Psoas muscle (tissue), 8 donors: Measurements from ENCODE around the gene GRIN1. TPM values are rescaled to one million over a fixed set of nuclear protein-coding genes. Genes with fewer than 3 reads are reported as not detected.

ENCODE experiments used
- ATAC-seq, 4 donors: fragments of 200-7000 bp; cut with Tn5 transposase; one replicate each; pipeline ENCODE4 v1.9.1; 2020; ENCODE audit warnings: moderate library complexity in 3 of 4, mild to moderate bottlenecking in 2 of 4
- DNase-seq, 2 donors: peaks; one replicate each; pipeline ENCODE4 v3.0.0-alpha.2; 2020
- H3K27ac ChIP-seq: fragments of 200-600 bp; one replicate; pipeline ENCODE4 v1.8.0; 2022
- H3K27me3 ChIP-seq, 3 donors: fragments of 200-600 bp in 1 of 3; one replicate each; pipeline versions ENCODE4 v1.6.1 to v1.8.0; 2013 to 2022; ENCODE audit warnings: low read length in 2 of 3, mild to moderate bottlenecking in 2 of 3, moderate library complexity in 1 of 3; ENCODE audit not compliant: insufficient read depth in 3 of 3
- H3K36me3 ChIP-seq, 2 donors: fragments of 200-600 bp in 1 of 2; one replicate each; pipeline versions ENCODE4 v1.6.1 to v1.8.0; 2013 to 2022; ENCODE audit warnings: low read depth in 1 of 2, mild to moderate bottlenecking in 1 of 2, moderate library complexity in 1 of 2; ENCODE audit not compliant: insufficient read depth in 1 of 2
- H3K4me1 ChIP-seq: fragments of 200-600 bp; one replicate; pipeline ENCODE4 v1.8.0; 2022
- H3K4me3 ChIP-seq: fragments of 200-600 bp; one replicate; pipeline ENCODE4 v1.8.0; 2022; ENCODE audit warnings: mild to moderate bottlenecking
- H3K9me3 ChIP-seq: fragments of 200-600 bp; one replicate; pipeline ENCODE4 v1.8.0; 2022
- CTCF ChIP-seq: fragments of 200-600 bp; IDR thresholded peaks from one replicate; pipeline ENCODE4 v1.8.0; 2022; ENCODE audit warnings: antibody characterized with exemption
- WGBS, 3 donors: extraction: QIAGEN DNeasy Blood & Tissue Kit; methylation state at CpG; one replicate each; pipeline versions ENCODE4 v1.1.6 to v1.1.7; 2013; 5-methylcytosine and 5-hydroxymethylcytosine counted together
- intact Hi-C, 2 donors: fragments of 100-400 bp; cut with DNase I; formaldehyde crosslinking; loops; one replicate each; pipeline versions ENCODE4 v1.11.0 to v1.14.2; 2022
- polyA plus RNA-seq, 3 donors: library from polyadenylated mRNA; stranded (reverse); fragments of 200-250 nt; gene quantifications; one replicate each; pipeline ENCODE4 v1.2.3, GENCODE V29; 2013
- total RNA-seq, 4 donors: library from RNA; stranded (reverse); fragmentation: NEBNext Ultra II Directional in 2 of 4; extraction: Animal tissue kit (Norgen Biotek cat#: 25700) in 2 of 4; gene quantifications; one replicate each; pipeline versions ENCODE4 v1.2.1 to v1.2.4, GENCODE V29; 2021 to 2023
- donor health status: healthy with polysubstance abuse.
- donor health status: DM: no; HTN: no; CAD: no; lungs with moderate emphysema.
- donor health status: Bipolar disorder and iron deficiency.
- donor health status: healthy.
- donor health status: DM: yes; HTN: yes; CAD: no.
- donor health status: DM: no; HTN: no; CAD: no.
- donor health status: DM: no; HTN: no; CAD: no.
- donor health status: DM: yes; HTN: yes; CAD: no.

GRIN1 gene
- total and polyA plus RNA-seq, 7 donors = 0.06 TPM; not detected in 6

DNA sequence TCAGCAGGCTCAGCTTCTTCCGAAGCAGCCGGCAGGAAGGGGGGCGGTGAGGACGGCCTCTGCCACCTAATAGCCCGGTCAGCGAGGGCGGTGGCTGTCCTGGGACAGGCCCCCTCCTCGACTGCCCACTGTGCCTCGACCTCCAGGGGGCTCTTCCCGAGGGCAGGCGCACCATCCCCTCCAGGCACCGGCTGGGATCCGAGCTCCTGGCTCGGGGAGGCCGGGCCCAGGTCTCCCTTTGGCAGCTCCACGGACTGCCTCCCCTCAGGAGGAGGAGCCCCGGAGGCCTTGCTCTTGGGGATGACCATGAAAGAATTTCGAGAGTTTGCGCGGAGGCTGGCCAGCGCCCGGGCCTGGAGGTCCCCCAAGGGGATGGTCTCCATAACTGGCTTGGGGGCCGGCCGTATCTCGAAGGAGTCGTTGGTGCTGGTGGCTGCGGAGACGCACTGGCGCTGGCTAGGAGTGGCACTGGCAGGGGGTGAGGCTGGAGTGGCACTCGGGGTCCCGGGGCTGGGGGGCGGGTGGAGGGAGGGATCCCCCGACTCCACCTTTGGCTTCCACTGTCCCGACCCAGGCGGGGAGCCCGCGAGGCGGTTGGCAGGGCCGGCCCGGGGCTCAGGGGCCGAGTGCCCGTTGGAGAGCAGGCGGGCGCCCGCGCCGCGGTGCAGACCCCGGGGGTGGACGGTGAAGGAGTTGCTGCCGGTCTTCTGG is 60.6 kb downstream of the GRIN1 start:
- Histone ChIP-seq H3K27me3 (no peaks in the 10 kb centered on the region), H3K27ac (peak overlapping the region; percentile 23), H3K36me3 (no peaks in the 10 kb centered on the region), H3K4me3 (peak overlapping the region; percentile 90), H3K9me3 (no peaks in the 10 kb centered on the region), H3K4me1 (peaks cover 62% of the 10 kb centered on the region)
- WGBS, 3 donors = 13 to 19% (median 13%) methylated on average over 37 to 51 of the region's 51 CpGs
- intact Hi-C loops = no loop called here
- ATAC-seq (no peak), DNase-seq (no peak)
- no peak for TF ChIP-seq CTCF

DNA sequence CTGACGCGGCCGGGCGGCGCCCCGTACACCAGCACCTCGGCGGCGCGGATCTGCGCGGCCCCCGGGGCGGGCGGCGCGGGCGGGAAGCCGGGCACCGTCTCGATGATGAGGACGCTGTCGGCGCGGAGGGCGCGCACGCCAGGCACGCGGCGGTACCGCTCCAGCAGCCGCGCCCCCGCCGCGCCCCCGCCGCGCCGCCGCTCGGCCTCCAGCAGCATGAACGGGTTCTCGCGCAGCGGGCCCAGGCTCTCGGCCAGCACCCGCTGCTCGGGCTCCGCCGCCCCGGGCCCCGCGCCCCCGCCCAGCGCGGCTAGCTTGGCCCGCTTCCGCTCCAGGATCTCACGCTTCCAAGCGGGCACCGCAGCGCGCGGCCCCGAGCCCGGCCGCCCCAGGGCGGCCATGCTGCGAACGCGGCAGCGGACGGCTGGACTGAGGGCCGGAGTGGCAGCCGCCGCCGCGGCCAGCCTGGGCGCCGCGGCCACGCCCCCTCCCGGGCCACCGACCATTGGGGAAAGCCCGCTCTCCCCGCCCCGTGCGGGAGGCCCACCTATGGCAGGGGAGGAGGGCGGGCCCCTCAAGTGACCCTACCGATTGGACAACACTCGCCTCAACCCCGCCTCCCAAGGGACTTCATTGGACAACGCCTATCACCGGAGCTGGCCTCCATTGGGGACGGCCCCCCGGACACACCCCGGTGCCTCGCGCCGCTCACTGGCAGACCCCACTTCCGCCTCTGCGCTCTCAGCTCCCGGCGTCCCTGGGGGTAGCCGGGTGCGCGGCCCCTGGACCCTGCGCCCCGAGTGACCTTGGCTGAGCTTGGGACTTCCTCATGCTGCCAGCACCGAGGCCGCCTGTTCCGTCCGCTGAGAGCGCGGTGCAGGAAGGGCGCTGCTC is 61.6 kb downstream of the GRIN1 start, which contains the start of gene TPRN:
Gene TPRN (minus strand): TSS at position 431 of the 894 bp plus-strand sequence. CDS start 30 bp downstream, at position 401.
- H3K27me3 ChIP-seq = no peaks in the 10 kb centered on the region
- H3K4me3 ChIP-seq = peak within 1 kb of the TSS; percentile 90
- H3K36me3 ChIP-seq = no peaks in the 10 kb centered on the region
- peak within 1 kb of the TSS; percentile 86 for H3K27ac ChIP-seq
- peaks cover 62% of the 10 kb centered on the region for H3K4me1 ChIP-seq
- DNase-seq = peak; percentile 100
- intact Hi-C loops = no loop called here
- 0 to 1% (median 0%) methylated on average over 38 to 117 of the region's 118 CpGs for WGBS, 3 donors
- no peak for TF ChIP-seq CTCF
- ATAC-seq = peak; percentile 97 to 99 (median 98)
- no peaks in the 10 kb centered on the region for H3K9me3 ChIP-seq

GRCh38 chr9:137201205-137201868 is 62.4 kb downstream of the GRIN1 start:
- no peaks in the 10 kb centered on the region for H3K9me3 ChIP-seq
- no peaks in the 10 kb centered on the region for H3K36me3 ChIP-seq
- peaks cover 66% of the 10 kb centered on the region for H3K4me1 ChIP-seq
- 15 to 16% (median 16%) methylated on average over 23 of the region's 23 CpGs for WGBS, 3 donors
- intact Hi-C loops = no loop called here
- DNase-seq (no peak), ATAC-seq (no peak)
- peak overlapping the region; percentile 90 for H3K4me3 ChIP-seq
- H3K27me3 ChIP-seq = no peaks in the 10 kb centered on the region
- peak overlapping the region; percentile 86 for H3K27ac ChIP-seq
- TF ChIP-seq CTCF = no peak

DNA sequence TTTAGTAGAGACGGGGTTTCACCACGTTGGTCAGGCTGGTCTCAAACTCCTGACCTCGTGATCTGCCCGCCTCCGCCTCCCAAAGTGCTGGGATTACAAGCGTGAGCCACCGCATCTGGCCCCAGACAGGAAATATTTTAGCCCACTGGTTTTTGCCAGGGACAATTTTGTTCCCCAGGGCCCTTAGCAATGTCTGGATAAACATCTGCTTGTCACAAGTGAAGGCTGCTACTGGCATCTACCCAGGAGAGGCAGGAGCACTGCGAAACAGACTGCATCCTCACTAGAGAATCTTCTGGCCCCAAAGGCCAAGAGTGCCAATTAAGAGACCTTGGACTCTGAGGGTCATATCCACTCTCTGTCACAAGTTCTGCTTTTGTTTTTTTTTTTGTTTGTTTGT is 64.0 kb downstream of the GRIN1 start:
- DNase-seq (no peak), ATAC-seq (no peak)
- peak overlapping the region; percentile 81 for H3K4me3 ChIP-seq
- no peak for TF ChIP-seq CTCF
- H3K27ac ChIP-seq = no peak overlapping the region
- intact Hi-C loops = no loop called here
- 50 to 63% (median 56%) methylated on average over 8 of the region's 8 CpGs for WGBS, 3 donors
- H3K4me1 ChIP-seq = peaks cover 68% of the 10 kb centered on the region
- no peaks in the 10 kb centered on the region for H3K9me3 ChIP-seq
- no peaks in the 10 kb centered on the region for H3K36me3 ChIP-seq
- no peaks in the 10 kb centered on the region for H3K27me3 ChIP-seq
